ENCODE measurements around the gene OR4D1. TPM values are rescaled to one million over a fixed set of nuclear protein-coding genes. Genes with fewer than 3 reads are reported as not detected.

Gene OR4D1
- total RNA-seq, 2 experiments from 2014 or later: 0.14 to 0.22 TPM

DNA sequence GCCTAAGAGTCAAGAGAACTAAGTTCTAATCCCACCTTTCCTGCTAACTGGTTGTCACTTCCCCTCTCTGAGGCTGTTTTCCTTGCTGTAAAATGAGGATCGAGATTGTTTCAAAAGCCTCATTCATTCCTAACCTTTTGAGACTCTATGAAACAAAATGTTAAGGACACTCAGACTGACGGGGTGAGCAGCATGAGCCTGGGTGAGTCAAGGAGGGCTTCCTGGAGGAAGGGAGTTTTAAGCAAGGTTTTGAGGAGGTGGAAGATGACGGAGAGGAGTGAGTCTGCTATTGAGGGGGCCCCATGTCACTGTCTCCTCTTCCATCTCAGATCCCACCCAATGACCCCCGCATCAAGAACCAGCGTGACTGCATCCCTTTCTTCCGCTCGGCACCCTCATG, 48.4 kb downstream of the OR4D1 start:
- Mint-ChIP-seq H3K4me3 (no peak overlapping the region), H3K36me3 (no peaks in the 10 kb centered on the region), H3K9me3 (no peaks in the 10 kb centered on the region), H3K27ac (no peak overlapping the region), H3K27me3 (peaks cover 16% of the 10 kb centered on the region), H3K4me1 (peaks cover 3% of the 10 kb centered on the region)
- DNase-seq: no peak

DNA sequence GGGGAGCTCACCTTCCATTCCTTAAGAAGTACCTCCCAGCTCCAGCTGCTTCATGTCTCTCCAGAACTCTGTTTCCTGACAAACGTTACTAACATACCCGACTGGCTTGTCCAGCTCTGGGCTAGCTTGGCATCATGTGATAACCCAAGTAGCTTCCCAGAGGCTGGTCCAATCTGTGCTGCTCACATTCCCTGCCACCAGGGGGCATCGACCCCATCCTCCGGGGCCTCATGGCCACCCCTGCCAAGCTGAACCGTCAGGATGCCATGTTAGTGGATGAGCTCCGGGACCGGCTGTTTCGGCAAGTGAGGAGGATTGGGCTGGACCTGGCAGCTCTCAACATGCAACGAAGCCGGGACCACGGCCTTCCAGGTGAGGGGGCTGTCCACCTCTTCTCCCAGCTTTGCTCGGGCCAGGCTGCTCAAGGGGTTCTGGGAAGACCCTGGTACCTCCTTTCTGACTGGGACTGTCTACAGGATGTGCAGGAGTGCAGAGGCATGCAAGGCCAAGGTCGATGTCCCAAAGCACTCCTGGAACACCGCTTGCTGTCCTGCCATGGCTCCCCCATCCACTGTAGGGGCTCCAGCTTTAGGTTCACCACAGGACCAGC, 51.9 kb downstream of the OR4D1 start:
- Mint-ChIP-seq H3K4me3 (no peak overlapping the region), H3K4me1 (peaks cover 3% of the 10 kb centered on the region), H3K9me3 (no peaks in the 10 kb centered on the region), H3K36me3 (no peaks in the 10 kb centered on the region), H3K27ac (no peak overlapping the region), H3K27me3 (peaks cover 16% of the 10 kb centered on the region)
- peak; percentile 60 for DNase-seq

DNA sequence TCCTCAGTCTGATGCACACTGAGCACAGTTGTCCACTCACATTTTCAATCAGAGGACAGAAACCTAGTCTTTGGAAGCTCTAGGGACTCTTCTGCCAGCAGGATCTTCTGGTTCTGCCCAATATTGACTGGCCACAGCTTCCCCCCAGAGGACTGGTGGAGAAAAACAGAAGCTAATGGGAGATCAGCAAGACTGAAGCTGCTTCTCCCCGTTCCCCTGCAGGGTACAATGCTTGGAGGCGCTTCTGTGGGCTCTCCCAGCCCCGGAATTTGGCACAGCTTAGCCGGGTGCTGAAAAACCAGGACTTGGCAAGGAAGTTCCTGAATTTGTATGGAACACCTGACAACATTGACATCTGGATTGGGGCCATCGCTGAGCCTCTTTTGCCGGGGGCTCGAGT, 54.7 kb downstream of the OR4D1 start:
- DNase-seq: no peak
- Mint-ChIP-seq H3K27ac (no peak overlapping the region), H3K36me3 (no peaks in the 10 kb centered on the region), H3K9me3 (no peaks in the 10 kb centered on the region), H3K4me3 (no peak overlapping the region), H3K4me1 (peaks cover 3% of the 10 kb centered on the region), H3K27me3 (peaks cover 7% of the 10 kb centered on the region)

DNA sequence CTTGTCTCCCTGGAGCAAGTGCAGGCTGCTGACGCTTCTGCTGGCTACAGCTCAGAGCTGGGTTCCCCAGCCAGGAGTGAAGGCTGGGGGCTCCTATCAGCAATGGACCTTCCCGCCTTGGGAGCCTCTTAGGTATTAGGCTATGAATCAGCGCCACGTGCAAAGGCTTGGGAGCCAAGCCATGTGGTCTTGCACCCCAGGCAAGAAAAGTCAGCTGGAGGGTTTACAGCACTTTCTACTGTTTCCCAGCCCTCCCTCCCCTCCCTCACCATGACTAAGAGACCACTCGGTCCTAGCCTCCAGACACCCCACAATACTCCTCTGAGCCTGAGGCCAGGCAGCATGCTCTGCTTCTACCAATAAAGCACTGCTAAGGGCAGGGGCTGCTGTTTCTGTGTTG, 56.6 kb downstream of the OR4D1 start:
- Mint-ChIP-seq H3K27ac (no peak overlapping the region), H3K36me3 (peaks cover 2% of the 10 kb centered on the region), H3K27me3 (no peaks in the 10 kb centered on the region), H3K9me3 (no peaks in the 10 kb centered on the region), H3K4me1 (peaks cover 3% of the 10 kb centered on the region), H3K4me3 (no peak overlapping the region)
- no peak for DNase-seq

DNA sequence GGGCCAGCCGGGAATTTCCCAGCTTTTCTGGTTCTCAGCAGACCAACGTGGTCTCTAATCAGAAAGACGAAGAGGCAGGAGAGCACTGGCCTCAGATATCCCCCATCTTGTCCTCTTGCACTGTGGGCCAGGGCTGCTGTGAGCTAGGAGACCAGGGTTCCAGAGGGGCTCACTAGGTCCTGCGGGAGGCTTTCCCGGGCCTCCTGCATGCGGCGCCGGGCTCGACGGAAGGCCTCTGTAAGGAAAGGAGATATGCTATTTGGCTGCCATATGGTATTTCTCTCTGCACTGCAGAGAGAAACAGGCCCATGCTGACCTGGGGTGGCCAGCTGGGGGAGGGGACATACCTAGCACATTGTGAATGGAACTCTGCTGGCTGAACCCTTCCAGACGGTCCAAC, 57.8 kb downstream of the OR4D1 start:
- H3K9me3 Mint-ChIP-seq: no peaks in the 10 kb centered on the region
- H3K4me3 Mint-ChIP-seq: no peak overlapping the region
- no peaks in the 10 kb centered on the region for H3K4me1 Mint-ChIP-seq
- DNase-seq: no peak
- no peak overlapping the region for H3K27ac Mint-ChIP-seq
- peaks cover 3% of the 10 kb centered on the region for H3K36me3 Mint-ChIP-seq
- H3K27me3 Mint-ChIP-seq: no peaks in the 10 kb centered on the region

DNA sequence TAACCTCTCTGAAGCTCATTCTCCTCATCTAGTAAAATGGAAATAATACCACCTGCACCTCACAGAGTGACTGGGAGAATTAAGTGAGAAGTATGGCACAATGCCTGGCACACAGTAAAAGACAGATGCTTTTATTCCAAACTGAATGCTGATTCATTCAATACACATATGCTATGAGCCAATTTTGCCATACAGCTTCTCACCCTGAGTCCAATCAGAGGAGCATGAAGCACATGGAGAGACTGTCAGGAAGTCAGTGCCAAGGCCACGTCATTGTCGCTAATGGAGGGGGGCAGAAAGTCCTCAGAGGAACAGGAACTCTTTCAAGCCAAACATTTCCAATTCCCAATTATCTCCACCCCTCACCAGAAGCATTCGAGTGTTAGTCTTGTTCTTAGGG, 59.3 kb downstream of the OR4D1 start:
- H3K27me3 Mint-ChIP-seq: no peaks in the 10 kb centered on the region
- H3K27ac Mint-ChIP-seq: no peak overlapping the region
- H3K36me3 Mint-ChIP-seq: peaks cover 7% of the 10 kb centered on the region

DNA sequence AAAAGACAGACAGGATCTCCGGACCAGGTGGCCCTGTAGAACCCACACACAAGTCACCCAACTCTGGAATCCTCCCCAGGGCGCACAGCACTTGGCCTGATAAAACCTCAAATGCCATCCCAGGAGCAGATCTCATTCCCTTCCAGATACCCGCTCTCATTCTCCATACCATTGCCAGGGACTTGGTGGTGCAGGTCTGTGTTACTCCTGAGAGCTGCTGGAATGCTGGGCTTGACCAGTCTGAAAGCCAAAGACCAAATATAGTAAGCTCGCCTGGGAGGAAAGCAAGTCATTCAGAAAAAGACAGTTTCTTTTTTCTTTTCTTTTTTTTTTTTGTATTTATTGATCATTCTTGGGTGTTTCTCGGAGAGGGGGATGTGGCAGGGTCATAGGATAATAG, 60.2 kb downstream of the OR4D1 start:
- Mint-ChIP-seq H3K9me3 (no peaks in the 10 kb centered on the region), H3K27me3 (no peaks in the 10 kb centered on the region), H3K4me1 (no peaks in the 10 kb centered on the region), H3K4me3 (no peak overlapping the region), H3K27ac (no peak overlapping the region), H3K36me3 (peaks cover 7% of the 10 kb centered on the region)
- no peak for DNase-seq

More for the DNA sequence above, 59.3 kb downstream of the OR4D1 start:
- Mint-ChIP-seq H3K4me1 (no peaks in the 10 kb centered on the region), H3K9me3 (no peaks in the 10 kb centered on the region), H3K4me3 (no peak overlapping the region)
- DNase-seq: no peak

Other genes with a start within 250 kb of the OR4D1 start
- gene CUEDC1, start 193.0 kb upstream of the OR4D1 start, total RNA-seq: under 1 TPM; 0.14 to 0.18 TPM
- 10 to 100 TPM; 22.8 to 23.0 TPM for gene VEZF1, start 160.1 kb upstream of the OR4D1 start, total RNA-seq
- gene SRSF1, start 141.1 kb upstream of the OR4D1 start, total RNA-seq: 100 to 1,000 TPM; 441 to 469 TPM
- gene DYNLL2, start 65.0 kb upstream of the OR4D1 start, total RNA-seq: 10 to 100 TPM; 33.4 to 33.5 TPM
- not detected for gene OR4D2, start 18.6 kb downstream of the OR4D1 start, total RNA-seq
- gene EPX, start 44.3 kb downstream of the OR4D1 start, total RNA-seq: not detected
- 10 to 100 TPM; 24.3 to 27.0 TPM for gene MKS1, start 70.9 kb downstream of the OR4D1 start, total RNA-seq
- gene LPO, start 90.2 kb downstream of the OR4D1 start, total RNA-seq: not detected
- not detected for gene MPO, start 132.6 kb downstream of the OR4D1 start, total RNA-seq
- gene TSPOAP1, start 180.4 kb downstream of the OR4D1 start, total RNA-seq: 10 to 100 TPM; 13.7 to 15.4 TPM
- 100 to 1,000 TPM; 136 to 139 TPM for gene SUPT4H1, start 203.8 kb downstream of the OR4D1 start, total RNA-seq

All from activated naive CD8-positive, alpha-beta T cell treated with anti-CD3 and anti-CD28 coated beads for 36 hours (primary cell).